ENCODE measurements around the gene MEI1.

DNA sequence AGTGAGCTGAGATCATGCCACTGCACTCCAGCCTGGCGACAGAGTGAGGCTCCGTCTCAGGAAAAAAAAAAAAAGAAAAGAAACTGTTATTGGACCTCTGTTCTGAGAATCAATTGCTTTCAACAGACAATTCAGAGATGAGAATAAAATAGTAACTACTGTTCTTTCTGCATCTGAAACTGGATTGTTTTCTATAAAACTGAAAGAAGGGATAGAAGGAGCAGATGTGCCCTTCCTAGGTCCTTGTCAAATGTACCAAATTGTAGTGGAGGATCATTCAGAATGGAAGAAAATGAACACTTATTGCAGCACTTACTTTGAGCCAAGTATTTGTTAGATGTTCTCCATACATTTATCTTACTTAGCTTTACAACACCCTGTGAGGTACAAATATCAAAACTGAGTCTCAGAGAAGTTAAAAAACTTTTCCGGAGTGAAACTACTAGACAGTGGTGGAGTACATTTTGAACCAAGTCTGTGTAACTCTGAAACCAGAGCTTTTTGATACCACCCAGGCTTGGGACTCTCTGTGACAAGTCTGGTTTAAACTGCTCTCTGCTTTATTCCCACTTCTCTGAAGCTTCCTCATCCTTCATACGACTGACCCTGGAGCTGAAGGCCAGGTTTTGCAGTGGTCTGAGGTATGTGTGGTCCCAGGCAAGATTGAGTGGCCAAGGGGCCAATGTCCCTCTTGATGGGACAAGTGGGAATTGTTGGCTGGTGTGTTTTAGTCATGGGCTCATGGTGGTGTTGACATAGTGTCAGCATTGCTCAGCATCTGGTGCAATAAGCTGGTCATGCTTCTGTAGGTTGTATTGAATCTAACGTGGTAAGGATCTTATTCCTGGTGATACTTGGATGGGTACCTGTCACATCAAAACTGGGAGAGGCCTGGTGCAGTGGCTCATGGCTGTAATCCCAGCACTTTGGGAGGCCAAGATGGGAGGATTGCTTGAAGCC is 53.0 kb downstream of the MEI1 start:
- TF ChIP-seq, protein P1, sequence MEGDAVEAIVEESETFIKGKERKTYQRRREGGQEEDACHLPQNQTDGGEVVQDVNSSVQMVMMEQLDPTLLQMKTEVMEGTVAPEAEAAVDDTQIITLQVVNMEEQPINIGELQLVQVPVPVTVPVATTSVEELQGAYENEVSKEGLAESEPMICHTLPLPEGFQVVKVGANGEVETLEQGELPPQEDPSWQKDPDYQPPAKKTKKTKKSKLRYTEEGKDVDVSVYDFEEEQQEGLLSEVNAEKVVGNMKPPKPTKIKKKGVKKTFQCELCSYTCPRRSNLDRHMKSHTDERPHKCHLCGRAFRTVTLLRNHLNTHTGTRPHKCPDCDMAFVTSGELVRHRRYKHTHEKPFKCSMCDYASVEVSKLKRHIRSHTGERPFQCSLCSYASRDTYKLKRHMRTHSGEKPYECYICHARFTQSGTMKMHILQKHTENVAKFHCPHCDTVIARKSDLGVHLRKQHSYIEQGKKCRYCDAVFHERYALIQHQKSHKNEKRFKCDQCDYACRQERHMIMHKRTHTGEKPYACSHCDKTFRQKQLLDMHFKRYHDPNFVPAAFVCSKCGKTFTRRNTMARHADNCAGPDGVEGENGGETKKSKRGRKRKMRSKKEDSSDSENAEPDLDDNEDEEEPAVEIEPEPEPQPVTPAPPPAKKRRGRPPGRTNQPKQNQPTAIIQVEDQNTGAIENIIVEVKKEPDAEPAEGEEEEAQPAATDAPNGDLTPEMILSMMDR (IDR thresholded peaks at IDR 0.05; ENCODE audit: low read length), result no peak
- no peak for TF ChIP-seq EZH2 (optimal IDR thresholded peaks at IDR 0.05; ENCODE audit: low read depth, low read length)
- no peak for TF ChIP-seq EZH2phosphoT487 (IDR thresholded peaks at IDR 0.05; ENCODE audit: low read length)
